Endothelial cell of umbilical vein (primary cell): ENCODE data around the gene CDR2L. TPM values are rescaled to one million over a fixed set of nuclear protein-coding genes. Genes with fewer than 3 reads are reported as not detected.
A peak's percentile ranks its signal among the peaks of the same experiment; 100 is the strongest.

Experiments
- BruUV-seq: library from RNA; stranded (reverse); fragments of 400-500 nt; replicated peaks from 2 replicates; lab custom pipeline; 2021; lab: Mats Ljungman, UMichigan
- CTCF ChIA-PET: fragments of 300-600, 350-600 bp; sonication (Branson Sonifier 250); formaldehyde crosslinking; loops from one replicate; lab custom pipeline; 2021; ENCODE audit warnings: antibody characterized with exemption, inconsistent platforms; lab: Charles Lee
- POLR2A ChIA-PET: fragments of 300-600, 350-600 bp; sonication (Branson Sonifier 250); formaldehyde crosslinking; loops from one replicate; lab custom pipeline; 2021; ENCODE audit warnings: antibody characterized with exemption, inconsistent platforms; lab: Charles Lee
- DNase-seq: peaks from one replicate; pipeline ENCODE4 v3.0.0-alpha.2; 2011; ENCODE audit warnings: low read depth, low spot score
- FAIRE-seq: peaks from 2 replicates; lab custom pipeline; 2011; peaks lifted over from hg19 to GRCh38; lab: Jason Lieb, UNC
- H2AFZ ChIP-seq: 2 replicates; pipeline ENCODE4 v1.6.0; 2012; ENCODE audit warnings: low read depth, low read length, control low read depth, inconsistent platforms
- H3K27ac ChIP-seq: 2 replicates; pipeline ENCODE4 v1.5.1; 2011; ENCODE audit warnings: low read depth, mild to moderate bottlenecking, control low read depth, low read length, moderate library complexity; ENCODE audit not compliant: insufficient read depth
- H3K27me3 ChIP-seq, 2 experiments: 2 replicates each; pipeline versions ENCODE4 v1.6.0 to v1.6.1; 2011; ENCODE audit warnings: low read length in 2 of 2, mixed read lengths in 1 of 2; ENCODE audit not compliant: control insufficient read depth in 2 of 2, insufficient read depth in 2 of 2
- H3K36me3 ChIP-seq, 2 experiments: 2 replicates in 1 of 2; 3 replicates in 1 of 2; pipeline ENCODE4 v1.5.1; 2011; ENCODE audit warnings: low read length in 2 of 2, mild to moderate bottlenecking in 1 of 2, moderate library complexity in 1 of 2; ENCODE audit not compliant: control insufficient read depth in 2 of 2, insufficient read depth in 2 of 2; ENCODE audit errors: extremely low read depth in 1 of 2
- H3K4me1 ChIP-seq: 3 replicates; pipeline ENCODE4 v1.5.1; 2011; ENCODE audit warnings: mild to moderate bottlenecking, low read length; ENCODE audit not compliant: control insufficient read depth, insufficient read depth; ENCODE audit errors: extremely low read depth
- H3K4me2 ChIP-seq: 2 replicates; pipeline ENCODE4 v1.6.1; 2011; ENCODE audit warnings: low read length, control low read depth, mixed read lengths; ENCODE audit not compliant: insufficient read depth
- H3K4me3 ChIP-seq, 3 experiments: fragments of 200-600 bp in 1 of 3; sonication (generic), shearing (Covaris generic) in 1 of 3; replicated peaks in 1 of 3; 2 replicates each; pipeline ENCODE4 v1.5.1; 2011 to 2016; ENCODE audit warnings: control low read depth in 3 of 3, low read length in 3 of 3, mild to moderate bottlenecking in 2 of 3, inconsistent platforms in 1 of 3, low read depth in 1 of 3, moderate library complexity in 1 of 3; ENCODE audit not compliant: insufficient read depth in 1 of 3
- H3K79me2 ChIP-seq: 2 replicates; pipeline ENCODE4 v1.6.0; 2012; ENCODE audit warnings: low read length, inconsistent platforms; ENCODE audit not compliant: control insufficient read depth, insufficient read depth
- H3K9ac ChIP-seq: replicated peaks from 2 replicates; pipeline ENCODE3; 2011; ENCODE audit warnings: low read length, control low read depth; ENCODE audit not compliant: insufficient read depth; ENCODE audit errors: extremely low read depth
- H3K9me1 ChIP-seq: replicated peaks from 3 replicates; pipeline ENCODE4 v1.6.0; 2011; ENCODE audit warnings: mild to moderate bottlenecking, low read length; ENCODE audit not compliant: control insufficient read depth, insufficient read depth; ENCODE audit errors: extremely low read depth
- H3K9me3 ChIP-seq: replicated peaks from 2 replicates; pipeline ENCODE4 v1.5.1; 2012; ENCODE audit warnings: low read length, inconsistent platforms; ENCODE audit not compliant: control insufficient read depth, insufficient read depth
- H4K20me1 ChIP-seq: replicated peaks from 2 replicates; pipeline ENCODE3; 2011; ENCODE audit warnings: mild to moderate bottlenecking, low read length; ENCODE audit not compliant: control insufficient read depth, insufficient read depth; ENCODE audit errors: extremely low read depth
- EZH2 ChIP-seq: IDR thresholded peaks from 2 replicates; pipeline ENCODE4 v1.6.1; 2012; ENCODE audit warnings: borderline replicate concordance, low read depth, mild to moderate bottlenecking, moderate library complexity, low read length, inconsistent platforms; ENCODE audit not compliant: severe bottlenecking
- FOS ChIP-seq: IDR thresholded peaks from 2 replicates; pipeline ENCODE4 v1.6.1; 2011; ENCODE audit warnings: mild to moderate bottlenecking, low read length, moderate library complexity, borderline replicate concordance; ENCODE audit not compliant: insufficient read depth
- GATA2 ChIP-seq: IDR thresholded peaks from 2 replicates; pipeline ENCODE4 v1.7.0; 2011; ENCODE audit warnings: low read depth, mild to moderate bottlenecking, moderate library complexity, mixed read lengths, low read length; ENCODE audit not compliant: insufficient read length, insufficient read depth
- JUN ChIP-seq: IDR thresholded peaks from 2 replicates; pipeline ENCODE4 v1.6.1; 2011; ENCODE audit warnings: borderline replicate concordance, low read depth; ENCODE audit not compliant: insufficient read length, insufficient read depth
- MYC ChIP-seq: IDR thresholded peaks from one replicate; pipeline ENCODE4 v1.6.1; 2011; ENCODE audit warnings: mild to moderate bottlenecking, low read depth, low read length
- POLR2A ChIP-seq: IDR thresholded peaks from 2 replicates; pipeline ENCODE4 v1.6.1; 2012; ENCODE audit warnings: low read depth, mild to moderate bottlenecking, control low read depth, low read length
- POLR2AphosphoS5 ChIP-seq: IDR thresholded peaks from 2 replicates; pipeline ENCODE4 v1.6.1; 2012; ENCODE audit warnings: low read depth, mild to moderate bottlenecking, control low read depth, low read length, moderate library complexity; ENCODE audit not compliant: insufficient read depth
- dilution Hi-C: fragments of 300-500 bp; cut with MboI; formaldehyde crosslinking; loops from one replicate; pipeline ENCODE4 v1.15.0; 2019; ENCODE audit warnings: low sequenced_read_pairs; ENCODE audit not compliant: extremely low pct_ligation_motif_present
- intact Hi-C: fragments of 100-400 bp; cut with micrococcal nuclease; formaldehyde crosslinking; loops from one replicate; pipeline ENCODE4 v1.10.0; 2022
- polyA plus RNA-seq, 4 experiments: library from polyadenylated mRNA; depleted of rRNA in 3 of 4; stranded (reverse) in 3 of 4; unstranded in 1 of 4; fragments of >200 nt; gene quantifications; 2 replicates each; pipeline versions ENCODE4 v1.2.1 to v1.2.3, GENCODE V29; 2011 to 2012; ENCODE audit warnings: missing spikeins in 1 of 4
- total RNA-seq: library from RNA; stranded (reverse); gene quantifications from 2 replicates; pipeline ENCODE4 v1.2.3, GENCODE V29; 2021
- TF ChIP-seq, protein P1 (sequence below), 2 donors: IDR thresholded peaks; 1 replicate in 1 of 2; 2 replicates in 1 of 2; pipeline ENCODE4 v1.5.1; 2011; ENCODE audit warnings: low read length in 2 of 2, mild to moderate bottlenecking in 2 of 2, moderate library complexity in 2 of 2, control low read depth in 1 of 2, inconsistent platforms in 1 of 2, low read depth in 1 of 2; ENCODE audit not compliant: insufficient read depth in 1 of 2; ENCODE audit errors: extremely low read depth in 1 of 2
- TF ChIP-seq, protein P2 (sequence below): IDR thresholded peaks from 2 replicates; pipeline ENCODE4 v1.6.1; 2011; ENCODE audit not compliant: insufficient read depth, insufficient read length

Gene CDR2L
- total and polyA plus RNA-seq, 2 donors (not counting 3 experiments of a cell fraction or from before 2014, with no cell fraction given) = 22.2 to 34.9 TPM

DNA sequence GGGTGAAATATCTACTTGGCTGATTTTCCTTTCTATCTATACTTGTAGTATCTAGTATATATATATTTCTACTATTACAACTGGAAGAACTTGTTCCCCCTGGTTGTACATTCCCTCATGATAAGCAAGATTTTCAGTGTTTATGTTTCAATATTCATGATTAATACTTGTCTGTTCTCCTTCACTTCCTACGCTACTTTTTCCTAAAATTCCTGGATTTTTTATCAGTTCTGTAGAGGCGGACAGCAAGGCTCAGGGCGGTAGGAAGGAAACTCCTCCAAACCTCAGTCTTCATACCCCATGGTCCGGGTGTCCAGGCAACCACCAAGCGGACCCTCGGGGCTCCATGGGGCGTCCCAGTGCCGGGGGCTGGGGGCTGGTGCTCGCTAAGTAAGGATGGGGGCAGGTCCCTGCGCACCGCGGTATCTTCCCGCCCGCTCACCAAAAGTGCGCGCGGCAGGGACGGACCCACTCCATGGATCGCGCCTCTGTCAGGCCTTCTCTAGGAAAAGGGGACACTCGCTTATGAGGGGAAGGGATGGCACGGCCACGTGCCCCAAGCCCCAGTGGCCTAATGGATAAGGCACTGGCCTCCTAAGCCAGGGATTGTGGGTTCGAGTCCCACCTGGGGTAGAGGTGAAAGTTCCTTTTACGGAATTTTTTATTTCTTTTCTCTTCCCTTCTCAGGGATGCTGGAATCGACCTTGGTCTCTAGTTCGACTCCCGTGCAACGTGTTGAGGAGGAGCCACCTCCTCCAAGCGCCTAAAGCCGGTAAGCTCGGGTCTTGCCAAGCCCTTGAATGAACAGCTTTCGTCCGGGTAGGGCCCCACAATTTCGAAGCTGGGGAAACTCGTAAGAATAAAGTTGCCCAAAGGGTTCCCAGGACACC is 46.2 kb downstream of the CDR2L start:
- Histone ChIP-seq H4K20me1 (no peaks in the 10 kb centered on the region), H3K9ac (peak overlapping the region; percentile 62), H3K9me1 (no peaks in the 10 kb centered on the region), H3K4me2 (peak overlapping the region; percentile 93), H3K4me1 (peaks cover 20% of the 10 kb centered on the region), H2AFZ (peak overlapping the region; percentile 94), H3K36me3 (peaks cover 0 to 2% of the 10 kb centered on the region in 2 experiments), H3K27ac (peak overlapping the region; percentile 14), H3K9me3 (no peaks in the 10 kb centered on the region), H3K4me3 (peak overlapping the region; percentile 74 to 93 (median 87)), H3K27me3 (peaks cover 0 to 2% of the 10 kb centered on the region in 2 experiments), H3K79me2 (no peaks in the 10 kb centered on the region)
- FAIRE-seq = no peak
- dilution Hi-C loops (no loop called here), intact Hi-C loops (loop anchor here (1.0 to 2.0 kb wide), 5 partner anchors 21 to 72 kb away; partner anchors contain the start of genes MRPL58 and SLC16A5)
- no TSS peak for BruUV-seq
- POLR2A ChIA-PET = no interaction called here
- CTCF ChIA-PET = interaction anchor here (0.6 to 3.7 kb wide), 4 partner anchors 21 to 191 kb away, joined by 4 to 35 read pairs (median 6); partner anchors contain the start of gene MRPL58
- DNase-seq = peak; percentile 93
- TF ChIP-seq MYC (peak; percentile 43), JUN (no peak), FOS (no peak), GATA2 (peak; percentile 42), EZH2 (no peak), POLR2AphosphoS5 (peak; percentile 40), POLR2A (no peak)
- TF ChIP-seq, protein P1, sequence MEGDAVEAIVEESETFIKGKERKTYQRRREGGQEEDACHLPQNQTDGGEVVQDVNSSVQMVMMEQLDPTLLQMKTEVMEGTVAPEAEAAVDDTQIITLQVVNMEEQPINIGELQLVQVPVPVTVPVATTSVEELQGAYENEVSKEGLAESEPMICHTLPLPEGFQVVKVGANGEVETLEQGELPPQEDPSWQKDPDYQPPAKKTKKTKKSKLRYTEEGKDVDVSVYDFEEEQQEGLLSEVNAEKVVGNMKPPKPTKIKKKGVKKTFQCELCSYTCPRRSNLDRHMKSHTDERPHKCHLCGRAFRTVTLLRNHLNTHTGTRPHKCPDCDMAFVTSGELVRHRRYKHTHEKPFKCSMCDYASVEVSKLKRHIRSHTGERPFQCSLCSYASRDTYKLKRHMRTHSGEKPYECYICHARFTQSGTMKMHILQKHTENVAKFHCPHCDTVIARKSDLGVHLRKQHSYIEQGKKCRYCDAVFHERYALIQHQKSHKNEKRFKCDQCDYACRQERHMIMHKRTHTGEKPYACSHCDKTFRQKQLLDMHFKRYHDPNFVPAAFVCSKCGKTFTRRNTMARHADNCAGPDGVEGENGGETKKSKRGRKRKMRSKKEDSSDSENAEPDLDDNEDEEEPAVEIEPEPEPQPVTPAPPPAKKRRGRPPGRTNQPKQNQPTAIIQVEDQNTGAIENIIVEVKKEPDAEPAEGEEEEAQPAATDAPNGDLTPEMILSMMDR (IDR thresholded peaks at IDR 0.05; ENCODE audit: extremely low read depth in 1 of 2, insufficient read depth in 1 of 2, low read depth in 1 of 2, low read length in 2 of 2) = peak in 1 of 2 donors; percentile 18
- TF ChIP-seq, protein P2, sequence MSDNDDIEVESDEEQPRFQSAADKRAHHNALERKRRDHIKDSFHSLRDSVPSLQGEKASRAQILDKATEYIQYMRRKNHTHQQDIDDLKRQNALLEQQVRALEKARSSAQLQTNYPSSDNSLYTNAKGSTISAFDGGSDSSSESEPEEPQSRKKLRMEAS = peak; percentile 87
